Femur (tissue), 1 donor: ENCODE measurements around the gene MRPS35.

Experiments used
- DNase-seq: peaks from one replicate; pipeline ENCODE4 v3.0.0-alpha.2; 2017

The MRPS35 gene

DNA sequence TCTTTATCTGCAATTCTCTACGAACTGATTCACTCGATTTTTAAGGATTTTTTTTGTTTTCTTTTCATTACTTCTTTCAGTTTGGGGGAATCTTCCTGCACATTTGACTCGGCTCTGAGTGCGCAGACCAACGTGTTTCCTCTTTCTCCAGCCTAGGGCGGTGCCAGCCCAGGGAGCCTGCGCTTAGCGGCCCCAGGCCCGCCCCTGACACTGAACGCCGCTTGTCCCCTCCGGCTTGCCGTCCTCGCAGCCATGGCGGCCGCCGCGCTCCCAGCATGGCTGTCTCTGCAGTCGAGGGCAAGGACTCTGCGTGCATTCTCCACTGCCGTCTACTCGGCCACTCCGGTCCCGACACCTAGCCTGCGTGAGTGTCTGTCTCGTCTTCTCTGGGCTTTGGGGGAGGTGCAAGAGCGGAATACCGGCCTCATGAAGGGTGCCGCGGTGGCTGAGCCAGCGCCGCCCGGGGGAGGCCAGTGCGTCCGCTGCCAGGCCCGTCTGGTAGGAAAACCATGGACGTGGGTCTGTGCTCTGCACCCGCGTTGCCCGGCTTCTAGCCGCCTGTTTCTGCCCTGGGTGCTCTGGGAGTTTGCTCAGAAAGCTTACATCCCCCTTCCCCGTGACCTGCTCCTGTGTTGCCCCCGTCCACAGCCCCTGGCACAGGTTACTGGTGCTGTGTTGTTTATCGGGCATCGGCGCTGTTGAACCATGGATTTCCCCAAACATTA is at the start of gene MRPS35:
MRPS35 (plus strand) TSS at position 241 of the 725 bp plus-strand sequence; CDS start at position 253, 12 bp downstream.
- peak; percentile 95 for DNase-seq

DNA sequence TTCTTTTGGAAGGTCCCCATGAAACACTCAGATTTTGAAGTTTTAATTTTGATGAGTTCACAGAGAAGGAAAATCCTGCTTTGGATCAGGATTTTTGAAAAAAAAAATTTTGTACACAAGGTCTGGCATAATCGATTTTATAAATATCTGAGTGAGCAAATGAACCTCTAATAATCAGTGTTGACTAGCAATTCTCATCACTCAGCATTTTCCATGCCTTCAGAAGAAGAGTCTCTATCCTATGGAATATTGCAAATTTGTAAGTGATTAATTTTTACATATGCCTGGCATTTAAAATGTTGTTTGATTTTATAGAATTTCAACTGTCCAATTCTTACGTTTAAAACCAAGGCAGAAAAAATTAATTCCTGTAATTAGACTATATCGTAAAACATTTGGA is 44.9 kb upstream of the MRPS35 start:
- no peak for DNase-seq

- DNase-seq, result no peak
Measured at GRCh38 chr12:27666510-27666909, 44.1 kb upstream of the MRPS35 start.

GRCh38 chr12:27667540-27667939 is 43.1 kb upstream of the MRPS35 start:
- DNase-seq, result no peak

DNA sequence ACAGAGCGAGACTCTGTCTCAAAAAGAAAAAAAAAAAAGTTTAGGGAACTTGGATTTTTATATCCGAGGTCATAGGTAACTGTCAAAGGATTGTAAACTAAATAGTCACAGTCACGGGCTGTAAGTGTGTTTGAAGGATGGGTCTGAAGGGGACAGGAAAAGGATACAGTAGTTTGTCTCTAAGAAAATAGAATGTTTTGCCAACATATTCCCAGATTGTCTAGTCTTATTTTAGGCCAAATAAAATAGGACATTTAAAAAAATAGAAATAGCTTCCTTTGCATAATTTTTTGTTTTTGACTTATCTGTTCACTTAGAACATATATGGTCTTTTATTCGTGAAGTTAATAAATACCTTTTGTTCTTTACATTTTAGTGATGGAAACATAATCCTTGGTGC is 38.6 kb upstream of the MRPS35 start:
- no peak for DNase-seq

- no peak for DNase-seq
Measured at GRCh38 chr12:27672643-27673042, 38.0 kb upstream of the MRPS35 start.

DNA sequence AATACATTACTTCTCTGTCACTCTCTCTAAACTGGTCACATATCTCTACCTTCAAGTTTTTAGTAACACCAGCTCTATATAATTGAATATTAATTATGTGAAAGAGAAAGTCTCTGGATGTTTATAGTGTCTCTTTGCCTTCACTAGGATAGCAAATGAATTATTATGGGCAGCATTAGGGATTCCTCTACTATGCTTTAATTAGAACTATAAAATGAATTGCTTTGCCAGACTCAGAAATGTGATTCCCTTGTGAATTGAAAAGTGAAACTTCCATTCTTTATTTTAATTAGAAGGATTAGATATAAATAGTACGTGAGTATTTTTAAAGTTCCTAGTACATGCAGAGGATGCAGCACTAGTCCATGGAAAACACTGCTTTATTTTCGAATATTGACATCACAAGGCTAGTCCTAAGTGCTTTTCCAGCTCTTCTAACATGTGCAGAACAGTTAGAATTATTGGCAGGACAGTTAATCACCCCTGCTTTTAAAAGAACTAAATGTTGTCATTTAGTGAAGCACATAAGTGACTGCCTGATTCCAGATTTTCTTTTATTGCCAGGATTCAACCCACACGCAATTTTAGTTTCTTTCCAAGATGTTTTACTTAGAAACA is 37.4 kb upstream of the MRPS35 start:
- DNase-seq, result no peak

- no peak for DNase-seq
Measured at GRCh38 chr12:27674989-27675388, 35.6 kb upstream of the MRPS35 start.

GRCh38 chr12:27680619-27681018 is 30.0 kb upstream of the MRPS35 start:
- DNase-seq, result no peak

DNA sequence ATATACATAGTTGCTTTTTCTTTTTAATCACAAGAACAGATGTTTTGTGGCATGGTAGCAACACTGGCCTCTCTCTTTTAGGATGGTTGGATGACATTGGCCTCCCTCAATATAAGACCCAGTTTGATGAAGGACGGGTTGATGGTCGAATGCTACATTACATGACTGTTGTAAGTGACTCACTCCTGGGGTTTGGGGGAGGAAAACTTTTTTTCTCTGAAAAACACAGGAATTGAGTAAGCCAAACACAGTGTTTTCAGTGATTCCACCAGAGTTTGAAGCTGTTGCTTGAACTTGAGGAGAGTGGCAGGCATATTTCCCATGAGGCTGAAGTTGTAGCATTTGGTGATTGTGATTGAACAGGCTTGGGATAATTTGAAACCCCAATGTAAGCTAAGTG is 28.1 kb upstream of the MRPS35 start:
- no peak for DNase-seq

GRCh38 chr12:27685274-27685673 is 25.4 kb upstream of the MRPS35 start:
- no peak for DNase-seq

DNA sequence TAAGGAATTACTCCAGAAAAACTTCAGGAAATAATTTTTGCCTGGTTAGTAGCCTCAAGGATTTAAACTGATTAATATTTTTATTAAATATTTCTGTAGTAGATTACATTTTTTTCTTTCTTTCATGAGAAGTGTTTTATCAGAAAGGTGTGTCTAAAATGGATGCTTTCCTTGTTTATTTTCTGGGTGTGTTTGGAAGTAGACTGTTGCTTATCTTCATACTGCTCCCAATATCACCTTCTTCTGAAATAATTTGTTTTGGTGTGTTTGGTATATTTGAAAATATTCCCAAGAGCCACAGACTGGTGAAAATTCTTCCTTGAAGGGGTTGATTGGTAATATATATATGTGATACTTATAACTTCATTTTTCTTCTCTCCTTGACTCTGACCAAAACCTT is 24.5 kb upstream of the MRPS35 start:
- no peak for DNase-seq

DNA sequence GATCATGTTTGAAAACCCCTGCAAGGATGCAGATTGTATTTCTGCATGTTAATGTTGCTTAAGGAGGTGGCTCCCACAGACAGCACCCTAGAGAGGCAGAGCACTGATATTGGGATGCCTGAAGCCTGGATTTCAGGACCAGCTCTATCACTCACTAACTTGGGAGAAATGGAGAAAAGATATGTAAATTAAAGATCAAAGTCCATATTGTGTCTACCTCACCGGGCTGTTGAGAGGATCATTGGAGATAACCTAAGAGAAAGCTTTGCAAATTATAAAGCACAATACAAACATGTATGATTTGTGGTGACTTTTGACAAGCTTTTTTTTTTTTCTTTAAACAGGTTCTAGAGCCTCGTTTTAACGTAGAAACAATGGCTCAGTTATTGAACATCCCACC is 22.0 kb upstream of the MRPS35 start:
- DNase-seq, result no peak

DNA sequence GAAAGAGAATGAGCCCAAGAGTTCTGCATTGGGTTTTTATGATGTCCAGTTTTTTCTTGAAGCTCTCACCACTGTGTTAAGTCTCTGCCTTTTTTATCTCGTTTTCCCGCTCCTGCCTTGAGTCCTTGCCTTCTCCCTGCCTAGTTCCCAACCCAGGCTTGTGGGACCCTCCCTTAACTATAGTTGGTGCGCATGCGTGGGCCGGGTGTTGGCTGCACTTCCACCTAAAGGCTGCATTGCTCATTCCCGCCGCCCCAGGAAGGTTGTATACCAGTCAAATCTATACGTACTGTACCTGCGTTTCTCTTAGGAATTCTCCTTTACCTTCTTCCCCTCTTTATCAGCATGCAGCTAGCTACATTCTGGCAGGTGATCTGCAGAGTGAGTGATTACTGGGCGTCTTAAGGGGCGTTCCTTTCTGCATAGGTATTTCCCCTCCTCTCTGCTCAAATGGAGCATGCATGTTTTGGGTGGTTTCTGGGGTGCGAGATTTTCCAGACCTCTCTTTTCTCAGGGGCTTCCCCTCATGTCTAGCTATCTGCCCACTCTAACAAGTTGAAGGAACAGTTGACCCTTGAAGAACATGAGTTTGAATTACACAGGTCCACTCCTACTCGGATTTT is 21.0 kb upstream of the MRPS35 start:
- no peak for DNase-seq

DNA sequence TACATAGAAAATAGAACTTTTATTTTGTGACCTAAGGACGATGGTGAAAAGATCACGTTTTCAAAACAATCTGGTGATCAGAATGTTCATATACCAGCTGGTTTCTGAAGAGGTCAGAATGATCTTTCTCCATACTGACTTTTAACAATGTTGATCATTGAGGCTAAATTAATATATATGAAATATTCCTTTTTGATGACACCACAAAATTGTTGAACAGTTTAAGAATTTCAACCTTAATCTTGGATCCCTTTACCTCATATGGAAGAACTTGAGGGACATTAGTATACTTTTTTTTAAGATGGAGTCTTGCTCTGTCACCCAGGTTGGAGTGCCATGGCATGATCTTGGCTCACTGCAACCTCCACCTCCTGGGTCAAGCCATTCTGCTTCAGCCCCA is 17.2 kb upstream of the MRPS35 start:
- DNase-seq, result no peak

DNA sequence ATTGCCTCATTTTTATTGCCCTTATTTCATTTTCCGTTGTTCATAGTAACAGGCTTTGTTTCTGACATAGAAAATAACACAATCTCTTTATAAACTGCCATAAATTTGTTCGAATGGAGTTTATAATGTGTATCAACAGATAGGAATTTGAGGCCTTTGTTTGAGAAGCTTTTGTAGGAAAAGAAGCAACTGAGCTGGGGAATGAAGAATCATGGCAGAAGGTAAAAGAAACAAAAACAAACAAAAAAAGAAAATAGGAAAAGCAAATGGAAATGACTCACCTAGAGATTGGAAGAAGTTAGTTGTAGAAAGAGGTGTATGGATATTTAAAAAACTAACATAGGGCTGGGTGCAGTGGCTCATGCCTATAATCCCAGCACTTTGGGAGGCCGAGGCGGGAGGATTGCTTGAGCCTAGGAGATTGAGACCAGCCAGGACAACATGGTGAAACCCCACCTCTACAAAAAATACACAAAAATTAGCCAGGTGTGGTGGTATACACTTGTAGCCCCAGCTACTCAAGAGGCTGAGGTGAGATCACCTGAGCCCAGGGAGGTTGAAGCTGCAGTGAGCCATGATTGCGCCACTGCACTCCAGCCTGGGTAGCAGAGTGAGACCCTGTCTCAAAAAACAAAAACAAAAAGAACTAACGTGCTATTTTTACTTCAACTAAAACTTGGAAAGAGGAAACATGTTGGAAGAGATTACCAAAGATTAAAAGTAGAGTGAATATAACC is 14.9 kb upstream of the MRPS35 start:
- DNase-seq, result no peak

DNA sequence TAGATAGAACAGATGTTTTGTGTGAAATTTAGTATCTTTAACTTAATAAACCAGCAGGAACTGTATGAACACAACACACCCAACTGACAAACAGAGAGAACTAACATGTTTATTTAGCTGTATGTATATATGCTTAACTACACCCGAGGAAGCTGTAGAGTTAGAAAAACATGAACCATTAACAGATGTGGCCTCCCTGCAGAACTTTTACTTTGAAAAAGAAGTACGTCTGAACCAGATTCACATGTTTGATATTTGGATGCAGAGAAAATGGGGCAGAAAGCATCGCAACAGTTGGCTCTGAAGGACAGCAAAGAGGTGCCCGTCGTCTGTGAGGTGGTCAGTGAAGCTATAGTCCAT is 14.4 kb upstream of the MRPS35 start, which contains the start of gene REP15:
REP15 (plus strand) TSS at position 155 of the 360 bp plus-strand sequence; CDS start at position 271, 116 bp downstream.
- no peak for DNase-seq

DNA sequence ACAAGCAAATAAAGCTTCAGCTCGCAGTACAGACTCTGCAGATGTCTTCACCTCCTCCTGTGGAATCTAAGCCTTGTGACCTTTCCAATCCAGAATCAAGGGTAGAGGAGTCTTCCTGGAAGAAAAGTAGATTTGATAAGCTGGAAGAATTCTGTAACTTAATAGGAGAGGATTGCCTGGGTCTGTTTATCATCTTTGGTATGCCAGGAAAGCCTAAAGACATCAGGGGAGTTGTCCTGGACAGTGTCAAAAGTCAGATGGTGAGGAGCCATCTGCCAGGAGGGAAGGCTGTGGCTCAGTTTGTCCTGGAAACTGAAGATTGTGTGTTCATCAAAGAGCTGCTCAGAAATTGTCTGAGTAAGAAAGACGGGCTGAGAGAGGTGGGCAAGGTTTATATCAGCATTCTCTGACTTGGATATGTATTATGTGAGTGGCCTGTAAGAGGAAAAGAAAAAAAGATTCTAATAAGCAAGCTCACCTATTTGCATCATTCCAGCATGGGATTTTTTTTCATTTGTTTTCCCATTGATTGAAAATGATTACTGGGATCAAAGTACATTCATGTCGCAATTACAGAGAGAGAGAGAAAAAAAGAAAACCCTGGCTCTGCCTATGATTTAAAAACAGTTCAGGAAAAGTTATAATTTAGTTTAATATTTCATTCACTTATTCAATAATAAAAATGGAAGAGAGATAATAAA is 13.6 kb upstream of the MRPS35 start:
- no peak for DNase-seq

GRCh38 chr12:27703720-27704452 is 6.7 kb upstream of the MRPS35 start:
- peak; percentile 70 for DNase-seq

GRCh38 chr12:27705263-27705662 is 5.4 kb upstream of the MRPS35 start:
- DNase-seq, result no peak

DNA sequence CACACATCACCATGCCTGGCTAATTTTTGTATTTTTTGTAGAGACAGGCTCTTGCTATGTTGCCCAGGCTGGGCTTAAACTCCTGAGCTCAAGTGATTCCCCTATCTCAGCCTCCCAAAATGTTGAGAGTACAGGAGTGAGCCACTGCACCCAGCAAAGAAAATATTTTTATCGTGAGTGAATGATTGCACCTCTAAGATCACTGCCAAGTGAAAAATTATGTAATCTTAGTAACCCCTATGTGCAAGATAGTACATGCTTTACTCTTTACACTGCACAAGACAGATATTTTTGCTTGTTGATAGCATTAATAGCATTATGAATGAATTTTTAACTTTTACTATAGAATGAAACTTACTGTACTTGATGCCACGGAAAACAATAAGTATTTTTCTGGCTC is 3.4 kb upstream of the MRPS35 start:
- no peak for DNase-seq
